Testis (tissue), 3 donors: Measurements from ENCODE around the gene PDGFB. TPM values are rescaled to one million over a fixed set of nuclear protein-coding genes. Genes with fewer than 3 reads are reported as not detected.

Experiments used
- DNase-seq: peaks from one replicate; pipeline ENCODE4 v3.0.0-alpha.2; 2019
- H3K27ac ChIP-seq, 2 donors: fragments of 200-600 bp; sonication (generic); one replicate each; pipeline ENCODE4 v1.5.1; 2019
- H3K27me3 ChIP-seq: fragments of 200-600 bp; sonication (generic); one replicate; pipeline ENCODE4 v1.5.1; 2019
- H3K36me3 ChIP-seq: fragments of 200-600 bp; sonication (generic); one replicate; pipeline ENCODE4 v1.5.1; 2017; ENCODE audit warnings: low read depth; ENCODE audit errors: missing control alignments
- H3K4me1 ChIP-seq: fragments of 200-600 bp; sonication (generic); one replicate; pipeline ENCODE4 v1.5.1; 2019
- H3K4me3 ChIP-seq, 2 donors: fragments of 200-600 bp; sonication (generic); one replicate each; pipeline ENCODE4 v1.5.1; 2017 to 2019
- H3K9me3 ChIP-seq: fragments of 200-600 bp; sonication (generic); one replicate; pipeline ENCODE4 v1.5.1; 2017
- CTCF ChIP-seq, 3 experiments: fragments of 450-650 bp in 2 of 3; fragments of 200-600 bp in 1 of 3; sonication (generic) in 1 of 3; IDR thresholded peaks; one replicate each; pipeline ENCODE4 v1.5.1; 2016 to 2019; ENCODE audit warnings: antibody characterized with exemption in 3 of 3, mild to moderate bottlenecking in 2 of 3, moderate library complexity in 1 of 3
- POLR2A ChIP-seq: fragments of 450-650 bp; IDR thresholded peaks from one replicate; pipeline ENCODE4 v1.6.1; 2017; ENCODE audit warnings: antibody characterized with exemption, mild to moderate bottlenecking, moderate library complexity
- WGBS, 2 donors: methylation state at CpG; one replicate each; pipeline ENCODE4 v1.1.5; 2018; 5-methylcytosine and 5-hydroxymethylcytosine counted together
- intact Hi-C: fragments of 100-400 bp; cut with DNase I; formaldehyde crosslinking; loops from one replicate; pipeline ENCODE4 v1.15.1; 2023; ENCODE audit warnings: low total_unique reads
- polyA plus RNA-seq: library from polyadenylated mRNA; stranded (reverse); fragments of 350-450 nt; fragmentation: Illumina TruSeq; extraction: RNeasy Lipid Tissue Mini Kit (QIAGEN cat#74804); gene quantifications from one replicate; pipeline ENCODE4 v1.2.3, GENCODE V29; 2014; ENCODE audit warnings: low read depth, low replicate concordance; ENCODE audit not compliant: insufficient read depth
- total RNA-seq, 2 donors: library from RNA; depleted of rRNA; stranded (reverse); fragments of >200 nt; gene quantifications; one replicate each; pipeline ENCODE4 v1.2.3, GENCODE V29; 2016

The PDGFB gene
- total and polyA plus RNA-seq, 3 donors from 2014 or later: 7.7 to 13.3 (median 9.8) TPM

GRCh38 chr22:39208013-39208680 is 36.6 kb downstream of the PDGFB start:
- DNase-seq: no peak
- intact Hi-C loops: no loop called here

GRCh38 chr22:39207141-39208012 is 37.4 kb downstream of the PDGFB start:
- Histone ChIP-seq H3K4me3 (no peak overlapping the region), H3K36me3 (no peaks in the 10 kb centered on the region), H3K27ac (no peak overlapping the region), H3K4me1 (no peaks in the 10 kb centered on the region), H3K9me3 (no peaks in the 10 kb centered on the region), H3K27me3 (no peaks in the 10 kb centered on the region)
- intact Hi-C loops: no loop called here
- DNase-seq: no peak
- TF ChIP-seq CTCF (IDR thresholded peaks at IDR 0.05): no peak
- TF ChIP-seq POLR2A: no peak
- 77 to 80% methylated on average over 8 to 15 of the region's 15 CpGs for WGBS, 2 donors

More at GRCh38 chr22:39208013-39208680, 36.6 kb downstream of the PDGFB start:
- Histone ChIP-seq H3K36me3 (no peaks in the 10 kb centered on the region), H3K4me1 (no peaks in the 10 kb centered on the region), H3K4me3 (no peak overlapping the region), H3K27me3 (no peaks in the 10 kb centered on the region), H3K27ac (no peak overlapping the region), H3K9me3 (no peaks in the 10 kb centered on the region)
- no peak for TF ChIP-seq POLR2A
- no peak for TF ChIP-seq CTCF (IDR thresholded peaks at IDR 0.05)
- WGBS, 2 donors: 87% methylated on average over 11 of the region's 11 CpGs

- no peak for DNase-seq
- H3K27ac ChIP-seq: no peak overlapping the region
- H3K4me3 ChIP-seq: no peak overlapping the region
- no peaks in the 10 kb centered on the region for H3K9me3 ChIP-seq
- 95 to 99% methylated on average over 5 to 7 of the region's 7 CpGs for WGBS, 2 donors
- H3K4me1 ChIP-seq: no peaks in the 10 kb centered on the region
- intact Hi-C loops: no loop called here
- TF ChIP-seq CTCF (IDR thresholded peaks at IDR 0.05) (no peak), POLR2A (no peak)
- H3K27me3 ChIP-seq: no peaks in the 10 kb centered on the region
- H3K36me3 ChIP-seq: no peaks in the 10 kb centered on the region
Measured at GRCh38 chr22:39206491-39206890, 38.3 kb downstream of the PDGFB start.

GRCh38 chr22:39205344-39206021 is 39.3 kb downstream of the PDGFB start:
- Histone ChIP-seq H3K4me3 (no peak overlapping the region), H3K27ac (no peak overlapping the region), H3K36me3 (no peaks in the 10 kb centered on the region), H3K27me3 (no peaks in the 10 kb centered on the region), H3K4me1 (no peaks in the 10 kb centered on the region), H3K9me3 (no peaks in the 10 kb centered on the region)
- DNase-seq: no peak
- TF ChIP-seq CTCF (IDR thresholded peaks at IDR 0.05) (no peak), POLR2A (no peak)
- WGBS, 2 donors: 81 to 91% methylated on average over 8 of the region's 8 CpGs
- intact Hi-C loops: no loop called here
